ENCODE data around the gene TRAPPC6A. TPM values are rescaled to one million over a fixed set of nuclear protein-coding genes. Genes with fewer than 3 reads are reported as not detected.
A peak's percentile ranks its signal among the peaks of the same experiment; 100 is the strongest.

The TRAPPC6A gene
- total RNA-seq, 1 experiment from 2014 or later: 18.3 TPM

- Histone ChIP-seq H3K9me2 (replicated peaks; ENCODE audit: low read length) (no peaks in the 10 kb centered on the region), H3K9me3 (ENCODE audit: low read length) (no peaks in the 10 kb centered on the region), H3K4me2 (ENCODE audit: low read length) (peak overlapping the region; percentile 75), H3K4me1 (ENCODE audit: insufficient read depth, low read length) (peaks cover 16% of the 10 kb centered on the region), H2AFZ (ENCODE audit: low read length) (no peak overlapping the region), H3K9ac (ENCODE audit: low read length) (peak overlapping the region; percentile 52; the same call in 1 of the 2 replicates), H3K27me3 (ENCODE audit: low read length) (no peaks in the 10 kb centered on the region), H3K27ac (ENCODE audit: low read length) (peak overlapping the region; percentile 88), H3F3A (ENCODE audit: low read length, unreplicated experiment) (peaks cover 4% of the 10 kb centered on the region), H3K79me2 (ENCODE audit: low read length) (peaks cover 69% of the 10 kb centered on the region), H4K20me1 (ENCODE audit: low read length) (no peaks in the 10 kb centered on the region; the same call in none of the 2 replicates), H3K4me3 (ENCODE audit: low read length) (no peak overlapping the region), H3K36me3 (ENCODE audit: low read depth, low read length) (no peaks in the 10 kb centered on the region)
- TF ChIP-seq EZH2phosphoT487 (IDR thresholded peaks at IDR 0.05; ENCODE audit: borderline replicate concordance, low read length) (no peak), EZH2 (IDR thresholded peaks at IDR 0.05; ENCODE audit: low read length, unreplicated experiment) (no peak), CTCF (conservative IDR thresholded peaks at IDR 0.05; ENCODE audit: low read depth, low read length) (no peak)
- POLR2A ChIA-PET (ENCODE audit: unreplicated experiment): no interaction called here
- BruUV-seq (replicated peaks): no TSS peak
- intact Hi-C loops (cut with micrococcal nuclease): no loop called here
- CTCF ChIA-PET: no interaction called here
- ATAC-seq: peak; percentile 68
- DNase-seq: peak; percentile 86
Measured at GRCh38 chr19:45123440-45123850, 54.6 kb downstream of the TRAPPC6A start.

- Histone ChIP-seq H3K27ac (ENCODE audit: low read length) (peak overlapping the region; percentile 88), H3K9ac (ENCODE audit: low read length) (no peak overlapping the region), H3K9me3 (ENCODE audit: low read length) (no peaks in the 10 kb centered on the region), H3K4me3 (ENCODE audit: low read length) (no peak overlapping the region), H3K4me2 (ENCODE audit: low read length) (no peak overlapping the region), H4K20me1 (ENCODE audit: low read length) (no peaks in the 10 kb centered on the region; the same call in none of the 2 replicates), H3F3A (ENCODE audit: low read length, unreplicated experiment) (peaks cover 4% of the 10 kb centered on the region), H3K4me1 (ENCODE audit: insufficient read depth, low read length) (peaks cover 16% of the 10 kb centered on the region), H3K27me3 (ENCODE audit: low read length) (no peaks in the 10 kb centered on the region), H2AFZ (ENCODE audit: low read length) (no peak overlapping the region), H3K9me2 (replicated peaks; ENCODE audit: low read length) (no peaks in the 10 kb centered on the region), H3K79me2 (ENCODE audit: low read length) (peaks cover 75% of the 10 kb centered on the region), H3K36me3 (ENCODE audit: low read depth, low read length) (no peaks in the 10 kb centered on the region)
- DNase-seq: no peak
- CTCF ChIA-PET: no interaction called here
- ATAC-seq: no peak
- intact Hi-C loops (cut with micrococcal nuclease): no loop called here
- POLR2A ChIA-PET (ENCODE audit: unreplicated experiment): no interaction called here
- no peak for TF ChIP-seq CTCF (conservative IDR thresholded peaks at IDR 0.05; ENCODE audit: low read depth, low read length)
- no TSS peak for BruUV-seq (replicated peaks)
Measured at GRCh38 chr19:45122832-45123231, 55.2 kb downstream of the TRAPPC6A start.

- Histone ChIP-seq H3K9me3 (ENCODE audit: low read length) (no peaks in the 10 kb centered on the region), H3K9me2 (replicated peaks; ENCODE audit: low read length) (no peaks in the 10 kb centered on the region), H3K27ac (ENCODE audit: low read length) (no peak overlapping the region), H3K36me3 (ENCODE audit: low read depth, low read length) (no peaks in the 10 kb centered on the region), H3F3A (ENCODE audit: low read length, unreplicated experiment) (peaks cover 4% of the 10 kb centered on the region), H3K4me3 (ENCODE audit: low read length) (no peak overlapping the region), H2AFZ (ENCODE audit: low read length) (no peak overlapping the region), H3K4me1 (ENCODE audit: insufficient read depth, low read length) (peaks cover 16% of the 10 kb centered on the region), H3K79me2 (ENCODE audit: low read length) (peaks cover 81% of the 10 kb centered on the region), H4K20me1 (ENCODE audit: low read length) (no peaks in the 10 kb centered on the region; the same call in none of the 2 replicates), H3K27me3 (ENCODE audit: low read length) (no peaks in the 10 kb centered on the region), H3K9ac (ENCODE audit: low read length) (no peak overlapping the region), H3K4me2 (ENCODE audit: low read length) (no peak overlapping the region)
- TF ChIP-seq CTCF (conservative IDR thresholded peaks at IDR 0.05; ENCODE audit: low read depth, low read length) (no peak), EZH2 (IDR thresholded peaks at IDR 0.05; ENCODE audit: low read length, unreplicated experiment) (no peak), EZH2phosphoT487 (IDR thresholded peaks at IDR 0.05; ENCODE audit: borderline replicate concordance, low read length) (no peak)
- DNase-seq (no peak), ATAC-seq (no peak)
- intact Hi-C loops (cut with micrococcal nuclease): no loop called here
- ChIA-PET CTCF (no interaction called here), POLR2A (ENCODE audit: unreplicated experiment) (no interaction called here)
- BruUV-seq (replicated peaks): no TSS peak
Measured at GRCh38 chr19:45121827-45122345, 56.2 kb downstream of the TRAPPC6A start.
